Myocyte (in vitro differentiated cells): ENCODE measurements around the gene SIDT1. TPM values are rescaled to one million over a fixed set of nuclear protein-coding genes. Genes with fewer than 3 reads are reported as not detected.

Experiments used
- DNase-seq: peaks from one replicate; pipeline ENCODE4 v3.0.0-alpha.2; 2012; ENCODE audit warnings: low read depth
- total RNA-seq: library from RNA; depleted of rRNA; stranded (reverse); fragments of >200 nt; gene quantifications from 2 replicates; pipeline ENCODE4 v1.2.3, GENCODE V29; 2014

SIDT1 gene
- total RNA-seq, 1 donor from 2014 or later, result 0.24 TPM

- DNase-seq, result peak; percentile 34
These were observed 61.7 kb downstream of the SIDT1 start for GRCh38 chr3:113594066-113594465.

DNA sequence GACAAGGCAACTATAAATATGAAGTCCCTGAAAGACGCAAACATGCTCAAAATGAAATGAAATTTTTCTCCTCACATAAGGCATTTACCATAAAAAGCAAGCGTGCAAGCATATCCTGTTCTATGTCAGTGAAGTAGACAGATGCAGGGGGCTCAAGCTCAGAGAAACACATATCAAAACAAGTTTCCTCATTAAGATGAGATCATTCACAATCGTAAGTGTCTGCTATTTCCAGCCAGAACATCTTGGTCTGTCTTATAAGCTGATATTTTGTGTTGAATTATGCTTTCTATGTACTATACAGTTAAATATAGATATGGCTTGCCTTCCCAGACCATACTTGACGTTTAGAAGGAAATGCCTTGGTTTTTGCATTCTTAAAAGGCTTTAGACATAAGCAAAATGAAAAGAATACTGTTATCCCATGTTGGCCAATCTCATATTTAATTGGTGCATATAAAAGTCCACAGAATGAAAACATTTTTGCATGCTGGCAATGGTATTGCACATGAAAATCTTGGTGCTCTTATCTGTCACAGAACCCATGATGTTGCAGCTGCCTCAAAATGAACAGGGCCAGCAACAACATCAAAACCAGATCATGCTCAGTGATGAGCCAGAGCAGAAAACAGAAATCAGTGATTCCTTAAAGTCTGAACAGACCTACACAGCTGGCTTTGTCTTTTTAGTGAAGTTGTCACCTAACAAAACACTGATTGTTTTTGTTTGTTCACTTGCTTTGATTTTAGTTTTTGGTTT, 65.4 kb downstream of the SIDT1 start:
- DNase-seq, result no peak

DNA sequence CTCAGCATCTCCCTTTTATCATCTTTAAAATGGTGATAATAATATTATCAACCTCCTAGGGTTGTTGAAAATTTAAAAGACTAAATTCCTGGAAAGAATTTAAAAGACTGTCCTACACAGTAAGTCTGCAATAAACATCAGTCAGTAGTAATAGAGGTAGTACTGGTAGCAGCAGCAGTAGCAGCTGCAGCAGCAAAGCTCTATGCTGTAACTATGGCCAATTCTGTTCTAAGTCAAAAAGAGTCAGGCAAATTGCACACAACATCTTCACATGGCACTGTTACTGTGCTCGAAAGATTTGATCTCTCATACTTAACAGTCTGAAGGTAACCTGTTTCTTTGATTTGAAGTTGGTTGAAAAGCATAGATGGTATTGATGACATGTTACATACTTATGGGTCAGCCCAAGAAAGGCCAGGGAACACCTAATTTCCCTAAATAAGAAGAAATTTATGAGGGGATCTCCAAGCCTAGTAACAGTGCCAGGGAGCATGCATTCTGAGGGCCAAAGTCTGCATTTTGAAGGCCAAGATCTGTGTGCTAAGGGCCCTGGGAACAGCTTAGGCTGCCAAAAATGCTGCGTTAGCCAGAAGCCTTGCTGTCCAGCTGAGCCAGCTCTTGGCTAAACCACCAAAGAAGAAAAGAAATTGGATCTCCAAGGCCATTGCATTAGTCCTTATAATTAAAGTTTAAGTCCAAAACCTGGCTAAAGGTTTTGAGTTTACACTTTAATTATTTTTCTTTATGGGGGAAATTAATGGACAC, 68.2 kb downstream of the SIDT1 start:
- peak; percentile 35 for DNase-seq

DNA sequence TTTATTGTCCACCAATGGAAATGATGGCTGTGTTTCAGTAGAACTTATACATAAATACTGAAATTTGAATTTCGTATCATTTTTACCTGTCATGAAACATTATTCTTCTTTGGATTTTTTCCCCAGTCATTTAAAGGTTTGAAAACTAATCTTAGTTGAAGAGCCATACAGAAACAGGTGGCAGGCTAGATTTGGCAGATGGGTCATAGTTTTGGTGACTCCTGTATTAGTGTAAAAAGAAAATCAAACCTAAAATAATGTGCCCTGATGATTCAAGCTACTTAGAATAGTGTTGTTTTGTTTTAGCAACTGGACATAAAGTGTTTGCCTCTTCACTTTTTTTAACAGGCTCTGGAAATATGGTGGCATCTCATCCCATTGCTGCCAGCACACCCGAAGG, 68.9 kb downstream of the SIDT1 start:
- peak; percentile 44 for DNase-seq

- no peak for DNase-seq
These were observed 69.9 kb downstream of the SIDT1 start for GRCh38 chr3:113602256-113602655.

- no peak for DNase-seq
These were observed 70.5 kb downstream of the SIDT1 start for GRCh38 chr3:113602836-113603235.

- peak; percentile 55 for DNase-seq
These were observed 74.3 kb downstream of the SIDT1 start for GRCh38 chr3:113606539-113607218.

GRCh38 chr3:113607219-113607596, 74.9 kb downstream of the SIDT1 start:
- DNase-seq, result peak; percentile 75

DNA sequence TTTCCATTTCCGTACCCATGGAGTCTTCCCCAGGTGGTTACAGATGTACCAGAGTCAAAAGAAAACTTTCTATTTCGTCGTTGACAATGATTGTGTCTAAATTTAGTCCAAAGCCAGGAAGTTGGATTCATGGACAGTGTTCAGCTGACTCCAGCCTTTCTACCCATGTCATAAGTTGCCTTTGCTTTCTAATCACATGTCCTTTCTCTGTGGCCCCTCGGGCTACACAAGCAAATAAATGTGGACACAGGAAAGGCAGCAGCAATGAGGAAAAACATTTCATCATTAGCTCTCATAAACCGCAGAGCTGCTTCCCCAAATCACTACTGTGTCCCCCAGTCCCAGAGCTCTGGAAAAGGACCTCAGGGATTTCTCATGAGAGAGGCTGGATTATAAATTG, 82.0 kb downstream of the SIDT1 start:
- DNase-seq, result no peak

DNA sequence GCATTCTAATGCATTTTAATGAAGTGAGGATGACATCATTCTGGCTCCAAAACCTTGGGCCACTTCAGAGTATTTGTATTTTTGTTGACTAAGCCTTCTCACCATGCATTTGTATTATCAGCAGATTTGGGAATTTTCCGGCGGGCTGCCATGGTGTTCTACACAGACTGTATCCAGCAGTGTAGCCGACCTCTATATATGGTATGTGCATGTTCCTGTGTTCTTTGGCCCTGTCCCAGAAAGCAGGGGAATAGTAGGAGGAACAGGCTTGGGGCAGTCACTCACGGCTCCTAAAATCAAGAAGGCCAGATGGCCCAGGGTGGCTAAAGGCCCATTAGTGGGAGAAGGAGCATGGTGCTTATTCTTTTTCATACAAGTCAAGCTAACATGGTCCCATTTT, 83.6 kb downstream of the SIDT1 start:
- no peak for DNase-seq

- no peak for DNase-seq
These were observed 85.4 kb downstream of the SIDT1 start for GRCh38 chr3:113617726-113618125.

- DNase-seq, result no peak
These were observed 87.7 kb downstream of the SIDT1 start for GRCh38 chr3:113620091-113620490.

DNA sequence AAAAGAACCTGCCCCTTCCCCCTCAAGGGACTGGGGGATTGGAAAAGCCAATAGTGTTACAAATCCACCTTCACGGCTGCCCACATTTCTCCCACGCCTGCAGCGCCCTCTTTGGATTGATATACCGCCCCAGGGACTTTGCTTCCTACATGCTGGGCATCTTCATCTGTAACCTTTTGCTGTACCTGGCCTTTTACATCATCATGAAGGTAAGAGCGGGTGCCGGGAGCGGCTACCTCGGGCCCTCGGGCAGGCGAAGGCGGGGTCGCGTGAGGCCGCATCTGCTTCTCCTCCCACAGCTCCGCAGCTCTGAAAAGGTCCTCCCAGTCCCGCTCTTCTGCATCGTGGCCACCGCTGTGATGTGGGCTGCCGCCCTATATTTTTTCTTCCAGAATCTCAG, 91.0 kb downstream of the SIDT1 start:
- no peak for DNase-seq

- DNase-seq, result no peak
These were observed 91.5 kb downstream of the SIDT1 start for GRCh38 chr3:113623811-113624210.

DNA sequence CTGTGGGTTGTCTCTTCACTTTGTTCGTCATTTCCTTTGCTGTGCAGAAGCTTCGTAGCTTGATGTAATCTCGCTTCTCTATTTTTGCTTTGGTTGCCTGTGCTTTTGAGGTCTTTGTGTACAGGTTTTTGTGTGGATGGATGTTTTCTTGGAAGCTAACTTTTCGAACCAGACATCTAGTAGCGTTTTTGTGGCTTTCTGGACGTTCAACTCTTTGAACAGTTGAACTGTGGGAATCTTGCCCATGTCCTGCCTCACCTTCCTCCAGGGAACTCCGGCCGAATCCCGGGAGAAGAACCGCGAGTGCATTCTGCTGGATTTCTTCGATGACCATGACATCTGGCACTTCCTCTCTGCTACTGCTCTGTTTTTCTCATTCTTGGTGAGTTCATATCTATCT, 93.5 kb downstream of the SIDT1 start:
- DNase-seq, result no peak

DNA sequence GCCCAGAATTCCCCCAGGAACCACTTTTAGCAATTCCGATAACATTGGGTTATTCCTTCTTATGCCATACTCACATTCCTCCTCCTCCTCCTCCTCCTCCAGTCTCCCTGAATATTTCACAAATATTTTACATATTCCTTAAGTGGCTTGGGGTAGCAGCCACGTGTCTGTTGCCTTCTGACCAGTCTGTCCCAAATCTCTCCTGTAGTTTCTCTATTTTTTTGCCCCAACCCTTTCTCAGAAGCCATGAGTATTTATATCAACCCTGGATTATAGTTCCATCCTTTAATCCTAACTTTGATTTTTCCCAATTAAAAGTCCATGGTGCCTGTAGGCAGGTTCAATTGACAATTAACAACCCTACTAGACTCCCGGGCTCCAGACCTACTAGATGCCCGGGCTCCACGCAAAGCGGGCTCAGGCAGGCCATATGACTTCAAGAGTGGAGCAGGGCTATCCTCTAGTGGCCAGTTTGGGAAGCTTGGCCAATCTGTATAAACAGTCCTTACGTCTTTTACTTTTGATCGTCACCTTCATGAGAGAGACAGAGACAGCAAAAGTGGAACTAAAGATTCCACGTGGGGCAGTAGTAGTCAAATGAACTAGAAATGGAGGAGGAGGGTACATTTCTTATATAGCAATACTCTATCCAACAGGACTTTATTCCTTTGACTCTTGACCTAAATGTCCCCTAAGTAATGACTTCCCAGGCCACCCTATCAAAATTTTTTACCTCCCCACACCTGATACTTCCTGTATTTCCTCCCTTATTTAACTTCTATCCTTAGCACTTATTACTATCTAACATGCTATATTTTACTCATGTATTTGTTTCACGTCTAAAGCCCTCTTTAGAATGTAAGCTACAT, 94.4 kb downstream of the SIDT1 start:
- peak; percentile 68 for DNase-seq

DNA sequence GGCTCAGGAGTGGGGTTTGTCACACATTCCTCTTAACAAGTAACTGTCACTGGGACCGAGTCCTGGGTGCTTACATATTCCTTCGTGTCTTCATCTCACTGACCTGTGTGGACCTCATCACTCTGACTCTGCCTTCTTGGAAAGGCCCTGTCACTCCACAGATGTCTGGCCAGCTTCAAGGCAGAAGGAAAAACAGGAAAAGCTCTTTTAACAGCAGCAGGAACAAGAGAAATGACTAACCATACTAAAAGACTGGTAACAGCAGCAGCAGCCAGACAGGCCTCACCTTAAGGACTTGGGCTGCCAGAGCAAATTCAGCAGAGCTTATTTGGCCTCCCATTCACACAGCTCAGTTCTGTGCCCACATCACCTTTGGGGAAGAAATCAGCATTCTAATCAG, 96.0 kb downstream of the SIDT1 start:
- no peak for DNase-seq

DNA sequence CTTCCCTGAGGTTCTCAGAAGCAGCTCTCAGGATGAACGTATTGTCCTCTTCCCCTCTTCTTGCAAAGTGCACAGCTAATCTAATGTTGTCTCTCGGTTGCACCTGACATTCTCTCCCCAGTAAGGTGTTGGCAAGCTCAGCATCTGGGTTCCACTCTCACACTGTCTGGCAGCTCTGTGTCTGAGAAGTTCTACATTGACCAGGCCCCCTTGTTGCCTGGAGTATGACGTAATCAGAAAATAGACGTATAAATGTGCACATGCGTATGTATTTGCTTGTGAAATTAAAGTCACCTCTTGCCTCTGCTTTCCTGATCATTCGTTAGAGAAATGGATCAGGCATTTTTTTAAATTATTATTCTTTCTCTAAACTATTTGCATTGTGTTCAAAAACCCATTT, 96.4 kb downstream of the SIDT1 start:
- no peak for DNase-seq

GRCh38 chr3:113629584-113630421, 97.4 kb downstream of the SIDT1 start:
- peak; percentile 47 for DNase-seq

GRCh38 chr3:113630956-113631542, 98.7 kb downstream of the SIDT1 start:
- DNase-seq, result no peak
